GM13977 (cell line): ENCODE results near the gene DNAH2.

Experiments
- DNase-seq: peaks from one replicate; pipeline ENCODE4 v3.0.0; 2012; ENCODE audit warnings: low spot score
- in situ Hi-C: fragments of 300-500 bp; cut with MboI; formaldehyde crosslinking; loops from one replicate; pipeline ENCODE4 v1.12.0; 2022; ENCODE audit warnings: low sequenced_read_pairs, low pct_unique_long_range_greater_than_20kb, mixed read lengths, inconsistent platforms; ENCODE audit not compliant: unreplicated experiment
- TF ChIP-seq, protein P1 (sequence below): IDR thresholded peaks from 2 replicates; pipeline ENCODE4 v1.5.1; 2012; ENCODE audit warnings: mild to moderate bottlenecking, control low read depth; ENCODE audit not compliant: insufficient read depth; ENCODE audit errors: extremely low read depth, missing control alignments

The DNAH2 gene

DNA sequence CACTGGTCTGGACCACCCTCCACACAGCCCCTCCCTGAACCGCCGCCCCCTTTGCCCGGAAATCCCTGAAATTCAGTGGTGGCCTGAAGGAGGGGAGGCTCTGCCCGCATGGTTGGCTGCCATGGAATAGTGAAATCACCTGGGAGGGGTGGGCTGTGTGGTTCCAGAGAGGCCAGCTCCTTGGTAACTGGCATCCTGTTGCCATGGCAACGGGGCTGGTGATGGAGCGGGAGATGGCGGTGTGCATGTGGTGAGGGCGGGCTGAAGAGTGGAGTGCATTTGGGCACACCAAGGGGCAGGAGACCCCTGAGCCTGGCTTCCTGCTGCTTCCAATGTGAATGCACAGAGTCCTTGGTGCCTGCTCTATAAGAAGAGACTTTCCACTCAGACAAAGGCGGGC, 10.1 kb upstream of the DNAH2 start:
- TF ChIP-seq, protein P1, sequence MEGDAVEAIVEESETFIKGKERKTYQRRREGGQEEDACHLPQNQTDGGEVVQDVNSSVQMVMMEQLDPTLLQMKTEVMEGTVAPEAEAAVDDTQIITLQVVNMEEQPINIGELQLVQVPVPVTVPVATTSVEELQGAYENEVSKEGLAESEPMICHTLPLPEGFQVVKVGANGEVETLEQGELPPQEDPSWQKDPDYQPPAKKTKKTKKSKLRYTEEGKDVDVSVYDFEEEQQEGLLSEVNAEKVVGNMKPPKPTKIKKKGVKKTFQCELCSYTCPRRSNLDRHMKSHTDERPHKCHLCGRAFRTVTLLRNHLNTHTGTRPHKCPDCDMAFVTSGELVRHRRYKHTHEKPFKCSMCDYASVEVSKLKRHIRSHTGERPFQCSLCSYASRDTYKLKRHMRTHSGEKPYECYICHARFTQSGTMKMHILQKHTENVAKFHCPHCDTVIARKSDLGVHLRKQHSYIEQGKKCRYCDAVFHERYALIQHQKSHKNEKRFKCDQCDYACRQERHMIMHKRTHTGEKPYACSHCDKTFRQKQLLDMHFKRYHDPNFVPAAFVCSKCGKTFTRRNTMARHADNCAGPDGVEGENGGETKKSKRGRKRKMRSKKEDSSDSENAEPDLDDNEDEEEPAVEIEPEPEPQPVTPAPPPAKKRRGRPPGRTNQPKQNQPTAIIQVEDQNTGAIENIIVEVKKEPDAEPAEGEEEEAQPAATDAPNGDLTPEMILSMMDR: no peak
- in situ Hi-C loops: no loop called here
- no peak for DNase-seq

DNA sequence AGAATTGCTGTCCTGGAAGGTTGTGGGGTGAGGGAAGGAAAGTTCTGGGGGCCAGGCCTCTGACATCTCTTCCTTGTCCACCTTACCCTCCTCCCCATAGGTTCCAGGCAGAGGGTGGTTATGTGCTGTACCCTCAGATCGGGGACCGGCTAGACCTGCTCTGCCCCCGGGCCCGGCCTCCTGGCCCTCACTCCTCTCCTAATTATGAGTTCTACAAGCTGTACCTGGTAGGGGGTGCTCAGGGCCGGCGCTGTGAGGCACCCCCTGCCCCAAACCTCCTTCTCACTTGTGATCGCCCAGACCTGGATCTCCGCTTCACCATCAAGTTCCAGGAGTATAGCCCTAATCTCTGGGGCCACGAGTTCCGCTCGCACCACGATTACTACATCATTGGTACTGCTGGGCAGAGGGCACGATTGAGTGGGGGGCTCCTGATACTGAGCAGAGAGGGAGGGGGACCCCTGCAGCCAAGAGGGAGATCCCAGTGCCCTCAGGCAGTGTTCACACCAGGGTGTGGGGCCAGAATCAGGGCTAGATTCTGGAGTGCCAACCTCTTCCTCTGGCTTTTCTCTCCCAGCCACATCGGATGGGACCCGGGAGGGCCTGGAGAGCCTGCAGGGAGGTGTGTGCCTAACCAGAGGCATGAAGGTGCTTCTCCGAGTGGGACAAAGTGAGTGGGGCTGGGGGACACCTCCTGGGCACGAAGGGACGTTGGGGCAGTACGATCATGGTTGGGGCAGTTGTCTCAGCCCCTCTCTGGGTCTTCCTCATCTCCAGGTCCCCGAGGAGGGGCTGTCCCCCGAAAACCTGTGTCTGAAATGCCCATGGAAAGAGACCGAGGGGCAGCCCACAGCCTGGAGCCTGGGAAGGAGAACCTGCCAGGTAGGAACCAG, 9.4 kb upstream of the DNAH2 start:
- in situ Hi-C loops: no loop called here
- TF ChIP-seq, protein P1: no peak

DNA sequence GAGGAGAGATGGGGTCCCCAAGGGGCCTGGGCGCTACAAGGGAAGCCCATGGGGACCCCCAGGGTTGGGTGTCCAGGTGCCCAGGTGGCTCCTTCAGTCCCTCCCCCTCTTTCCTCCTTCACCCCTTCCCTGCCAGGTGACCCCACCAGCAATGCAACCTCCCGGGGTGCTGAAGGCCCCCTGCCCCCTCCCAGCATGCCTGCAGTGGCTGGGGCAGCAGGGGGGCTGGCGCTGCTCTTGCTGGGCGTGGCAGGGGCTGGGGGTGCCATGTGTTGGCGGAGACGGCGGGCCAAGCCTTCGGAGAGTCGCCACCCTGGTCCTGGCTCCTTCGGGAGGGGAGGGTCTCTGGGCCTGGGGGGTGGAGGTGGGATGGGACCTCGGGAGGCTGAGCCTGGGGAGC, 8.5 kb upstream of the DNAH2 start:
- TF ChIP-seq, protein P1: no peak
- in situ Hi-C loops: no loop called here
- no peak for DNase-seq

More for the DNA sequence above, 9.4 kb upstream of the DNAH2 start:
- DNase-seq: no peak

DNA sequence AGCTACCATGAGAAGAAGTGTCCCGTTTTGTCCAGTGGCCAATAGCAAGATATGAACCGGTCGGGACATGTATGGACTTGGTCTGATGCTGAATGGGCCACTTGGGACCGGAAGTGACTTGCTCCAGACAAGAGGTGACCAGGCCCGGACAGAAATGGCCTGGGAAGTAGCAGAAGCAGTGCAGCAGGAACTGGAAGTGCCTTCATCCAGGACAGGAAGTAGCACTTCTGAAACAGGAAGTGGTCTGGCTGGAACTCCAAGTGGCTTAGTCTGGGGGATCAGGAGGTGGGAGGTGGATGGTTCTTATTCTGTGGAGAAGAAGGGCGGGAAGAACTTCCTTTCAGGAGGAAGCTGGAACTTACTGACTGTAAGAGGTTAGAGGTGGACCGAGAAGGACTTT, 7.2 kb upstream of the DNAH2 start:
- DNase-seq: no peak
- TF ChIP-seq, protein P1: no peak
- in situ Hi-C loops: no loop called here

DNA sequence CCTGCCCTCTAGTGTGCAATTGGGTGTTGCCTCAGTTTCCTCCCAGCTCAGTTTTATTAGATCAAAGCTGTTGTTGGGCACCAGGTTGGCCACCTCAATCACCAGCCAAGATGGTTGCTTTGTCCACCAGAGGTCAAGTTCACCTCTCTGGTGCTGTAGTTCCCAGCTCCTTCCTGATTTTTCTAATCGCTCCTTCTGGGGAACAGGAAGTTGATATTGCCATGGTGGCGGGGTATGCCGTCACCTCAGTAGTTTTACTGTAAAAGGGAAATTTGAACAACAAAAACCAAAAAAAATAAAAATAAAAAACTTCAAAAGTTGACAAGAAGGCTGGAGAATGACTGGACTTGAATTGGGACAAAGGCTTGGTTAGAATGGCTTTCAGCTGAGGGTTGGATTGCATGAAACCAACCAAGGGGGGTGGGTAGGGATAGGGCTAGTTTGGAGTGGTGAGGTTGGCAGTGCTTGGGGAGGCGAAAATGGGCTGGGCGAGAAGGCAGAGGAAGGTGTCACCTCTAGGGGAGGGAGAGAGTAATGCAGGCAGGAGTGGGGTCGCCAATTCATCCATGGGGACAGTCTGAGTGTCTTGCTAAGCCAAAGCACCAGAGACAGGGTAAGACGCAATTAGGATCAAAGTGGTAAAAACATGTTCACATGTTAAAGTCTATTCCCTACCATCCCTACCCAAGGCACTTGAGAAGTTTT, 6.3 kb upstream of the DNAH2 start:
- DNase-seq: no peak
- TF ChIP-seq, protein P1: peak; percentile 12
- in situ Hi-C loops: no loop called here

DNA sequence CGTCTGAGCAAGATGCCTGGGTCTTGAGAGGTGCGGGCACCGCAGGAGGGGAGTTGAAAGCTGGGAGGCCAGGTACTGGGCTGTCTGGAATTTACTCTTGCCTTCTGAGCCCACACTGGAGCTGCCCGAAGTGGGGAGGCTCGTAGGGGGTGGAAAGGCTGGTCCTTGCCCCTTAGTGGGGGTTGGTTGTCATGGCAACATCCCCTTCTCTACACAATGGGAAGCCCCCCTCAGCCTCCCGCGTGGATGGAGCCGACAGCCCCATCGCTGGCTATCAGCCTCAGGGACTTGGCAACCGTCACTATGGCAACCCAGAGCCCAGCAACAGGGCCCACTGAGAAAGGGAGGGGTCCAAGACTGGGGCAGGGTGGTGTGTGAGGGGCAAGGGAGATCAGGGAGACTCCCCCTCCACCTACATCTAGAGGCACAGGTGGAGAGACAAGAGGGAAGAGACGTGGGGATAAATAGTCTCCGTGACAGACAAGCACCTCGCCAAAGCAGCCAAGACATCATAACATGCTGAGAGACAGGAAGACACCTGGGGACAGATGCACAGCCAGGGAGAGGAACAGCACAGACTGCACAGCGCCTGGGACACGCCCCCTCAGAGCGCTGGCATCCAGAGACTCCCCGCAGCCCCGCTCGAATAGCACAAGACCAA, 5.3 kb upstream of the DNAH2 start:
- DNase-seq: no peak
- in situ Hi-C loops: no loop called here
- TF ChIP-seq, protein P1: no peak
